IMR-90 (cell line): Measurements from ENCODE around the gene GRM2. TPM values are rescaled to one million over a fixed set of nuclear protein-coding genes. Genes with fewer than 3 reads are reported as not detected.
A peak's percentile ranks its signal among the peaks of the same experiment; 100 is the strongest.

Source experiments
- ATAC-seq: fragments of 200-7000 bp; cut with Tn5 transposase; 2 replicates; pipeline ENCODE4 v1.9.1; 2020; ENCODE audit warnings: low read depth, mild to moderate bottlenecking, moderate library complexity
- BruUV-seq: library from RNA; stranded (reverse); fragments of 400-500 nt; replicated peaks from 2 replicates; lab custom pipeline; 2021; lab: Mats Ljungman, UMichigan
- CTCF ChIA-PET: fragments of 300-600 bp; formaldehyde crosslinking; extraction: SDS; loops from one replicate; lab custom pipeline; 2021; ENCODE audit warnings: antibody characterized with exemption; lab: Yijun Ruan, JAX
- POLR2A ChIA-PET: fragments of 300-600 bp; sonication (Branson Sonifier 250); formaldehyde crosslinking; loops from one replicate; lab custom pipeline; 2022; ENCODE audit warnings: antibody characterized with exemption; ENCODE audit not compliant: unreplicated experiment; lab: Charles Lee
- DNase-seq: peaks from one replicate; pipeline ENCODE4 v3.0.0; 2013
- H2AFZ ChIP-seq: replicated peaks from 2 replicates; pipeline ENCODE3; 2013; ENCODE audit warnings: low read length, mild to moderate bottlenecking; ENCODE audit not compliant: poor library complexity
- H2AK5ac ChIP-seq: 2 replicates; pipeline ENCODE4 v1.6.1; 2013; ENCODE audit warnings: low read depth, low read length, inconsistent platforms
- H2AK9ac ChIP-seq: replicated peaks from 2 replicates; pipeline ENCODE3; 2013; ENCODE audit warnings: mild to moderate bottlenecking, low read depth, low read length, moderate library complexity; ENCODE audit not compliant: poor library complexity
- H2BK120ac ChIP-seq: 2 replicates; pipeline ENCODE4 v1.6.1; 2013; ENCODE audit warnings: low read depth, low read length, inconsistent platforms
- H2BK15ac ChIP-seq: 3 replicates; pipeline ENCODE4 v1.6.1; 2013; ENCODE audit warnings: low read depth, low read length, inconsistent platforms
- H2BK20ac ChIP-seq: 2 replicates; pipeline ENCODE4 v1.6.1; 2013; ENCODE audit warnings: low read depth, mild to moderate bottlenecking, inconsistent platforms, low read length, moderate library complexity
- H2BK5ac ChIP-seq: 2 replicates; pipeline ENCODE4 v1.6.1; 2013; ENCODE audit warnings: mild to moderate bottlenecking, low read depth, low read length, inconsistent platforms; ENCODE audit not compliant: poor library complexity, severe bottlenecking
- H3K14ac ChIP-seq: replicated peaks from 2 replicates; pipeline ENCODE4 v1.6.1; 2013; ENCODE audit warnings: low read depth, low read length, inconsistent platforms
- H3K18ac ChIP-seq: 2 replicates; pipeline ENCODE4 v1.6.1; 2013; ENCODE audit warnings: low read depth, low read length, control low read depth
- H3K23ac ChIP-seq: 2 replicates; pipeline ENCODE4 v1.6.1; 2013; ENCODE audit warnings: low read depth, low read length, inconsistent platforms
- H3K27ac ChIP-seq: 2 replicates; pipeline ENCODE4 v1.5.1; 2013; ENCODE audit warnings: mild to moderate bottlenecking, control low read depth, low read length; ENCODE audit not compliant: insufficient read depth
- H3K27me3 ChIP-seq: 2 replicates; pipeline ENCODE4 v1.6.1; 2013; ENCODE audit warnings: low read length; ENCODE audit not compliant: control insufficient read depth, insufficient read depth
- H3K36me3 ChIP-seq: 2 replicates; pipeline ENCODE4 v1.6.1; 2013; ENCODE audit warnings: low read length, mixed read lengths; ENCODE audit not compliant: control insufficient read depth, insufficient read depth
- H3K4ac ChIP-seq: 2 replicates; pipeline ENCODE4 v1.6.1; 2013; ENCODE audit warnings: low read depth, low read length, inconsistent platforms
- H3K4me1 ChIP-seq: 2 replicates; pipeline ENCODE4 v1.6.1; 2013; ENCODE audit warnings: low read length, mixed read lengths; ENCODE audit not compliant: control insufficient read depth, insufficient read depth
- H3K4me2 ChIP-seq: 2 replicates; pipeline ENCODE4 v1.6.1; 2013; ENCODE audit warnings: low read depth, mild to moderate bottlenecking, control low read depth, low read length, moderate library complexity
- H3K4me3 ChIP-seq: 2 replicates; pipeline ENCODE4 v1.5.1; 2013; ENCODE audit warnings: low read depth, mild to moderate bottlenecking, control low read depth, low read length, moderate library complexity; ENCODE audit not compliant: insufficient read depth
- H3K56ac ChIP-seq: 2 replicates; pipeline ENCODE4 v1.6.1; 2013; ENCODE audit warnings: low read length, inconsistent platforms; ENCODE audit not compliant: insufficient read depth; ENCODE audit errors: extremely low read depth
- H3K79me1 ChIP-seq, 2 experiments: 2 replicates each; pipeline ENCODE4 v1.6.1; 2013; ENCODE audit warnings: low read length in 2 of 2, inconsistent platforms in 1 of 2, low read depth in 1 of 2
- H3K9ac ChIP-seq: 2 replicates; pipeline ENCODE4 v1.6.1; 2013; ENCODE audit warnings: low read depth, low read length, control low read depth
- H3K9me1 ChIP-seq: 2 replicates; pipeline ENCODE4 v1.6.1; 2013; ENCODE audit warnings: low read length, inconsistent platforms; ENCODE audit not compliant: insufficient read depth
- H3K9me3 ChIP-seq: 2 replicates; pipeline ENCODE4 v1.6.1; 2013; ENCODE audit warnings: low read length; ENCODE audit not compliant: control insufficient read depth, insufficient read depth
- H4K20me1 ChIP-seq: 2 replicates; pipeline ENCODE4 v1.6.1; 2013; ENCODE audit warnings: low read length, inconsistent platforms; ENCODE audit not compliant: insufficient read depth
- H4K5ac ChIP-seq: 2 replicates; pipeline ENCODE4 v1.6.1; 2013; ENCODE audit warnings: mild to moderate bottlenecking, low read depth, low read length, control low read depth
- H4K8ac ChIP-seq, 2 experiments: 2 replicates each; pipeline ENCODE4 v1.6.1; 2013; ENCODE audit warnings: low read depth in 2 of 2, low read length in 2 of 2, control low read depth in 1 of 2, inconsistent platforms in 1 of 2
- H4K91ac ChIP-seq: 2 replicates; pipeline ENCODE4 v1.6.1; 2013; ENCODE audit warnings: low read depth, low read length, inconsistent platforms; ENCODE audit not compliant: insufficient read depth
- BHLHE40 ChIP-seq: fragments of 150-350 bp; IDR thresholded peaks from 2 replicates; pipeline ENCODE4 v1.6.1; 2016; ENCODE audit warnings: mild to moderate bottlenecking, low read depth, low read length
- CEBPB ChIP-seq: IDR thresholded peaks from 2 replicates; pipeline ENCODE4 v1.6.1; 2012; ENCODE audit warnings: low read depth, low read length, improper control_type of control experiment
- CTCF ChIP-seq: conservative IDR thresholded peaks from 2 replicates; pipeline ENCODE4 v1.5.1; 2012; ENCODE audit warnings: mild to moderate bottlenecking, low read depth, low read length, improper control_type of control experiment
- ELK1 ChIP-seq: fragments of 150-350 bp; IDR thresholded peaks from 2 replicates; pipeline ENCODE4 v1.6.1; 2016; ENCODE audit warnings: low read depth, mild to moderate bottlenecking, low read length, moderate library complexity, borderline replicate concordance
- FOS ChIP-seq: fragments of 150-350 bp; IDR thresholded peaks from 2 replicates; pipeline ENCODE4 v1.6.1; 2016; ENCODE audit warnings: low read depth, low read length
- MAFK ChIP-seq: IDR thresholded peaks from 2 replicates; pipeline ENCODE4 v1.6.1; 2012; ENCODE audit warnings: low read depth, low read length, improper control_type of control experiment
- MAZ ChIP-seq: IDR thresholded peaks from 2 replicates; pipeline ENCODE4 v1.6.1; 2012; ENCODE audit warnings: low read depth, mild to moderate bottlenecking, low read length, improper control_type of control experiment, moderate library complexity, borderline replicate concordance
- POLR2A ChIP-seq: IDR thresholded peaks from 2 replicates; pipeline ENCODE4 v1.6.1; 2012; ENCODE audit warnings: mild to moderate bottlenecking, low read depth, low read length
- RCOR1 ChIP-seq: IDR thresholded peaks from 2 replicates; pipeline ENCODE4 v1.6.1; 2012; ENCODE audit warnings: mild to moderate bottlenecking, low read length, improper control_type of control experiment; ENCODE audit not compliant: insufficient replicate concordance
- USF2 ChIP-seq: fragments of 150-350 bp; IDR thresholded peaks from 2 replicates; pipeline ENCODE4 v1.6.1; 2017; ENCODE audit warnings: mild to moderate bottlenecking, antibody characterized with exemption, low read length, low read depth
- WGBS, 2 experiments: methylation state at CpG; one replicate each; pipeline versions ENCODE4 v1.1.5 to v1.1.7; 2013; ENCODE audit warnings: missing lambda C conversion rate in 2 of 2; ENCODE audit not compliant: insufficient read length in 1 of 2; ENCODE audit errors: extremely low coverage in 2 of 2; 5-methylcytosine and 5-hydroxymethylcytosine counted together
- dilution Hi-C: fragments of 300-500 bp; cut with HindIII; formaldehyde crosslinking; loops from one replicate; pipeline ENCODE4 v1.14.3; 2018; ENCODE audit warnings: low sequenced_read_pairs; ENCODE audit not compliant: unreplicated experiment
- in situ Hi-C: fragments of 300-500 bp; cut with MboI; formaldehyde crosslinking; loops from 3 replicates; pipeline ENCODE4 v1.14.3; 2019; ENCODE audit warnings: low sequenced_read_pairs, inconsistent platforms, mixed read lengths
- intact Hi-C: fragments of 100-400 bp; cut with micrococcal nuclease; formaldehyde crosslinking; loops from 2 replicates; pipeline ENCODE4 v1.10.0; 2022
- polyA plus RNA-seq, 3 experiments: library from polyadenylated mRNA; depleted of rRNA; stranded (reverse); fragments of >200 nt; gene quantifications; 2 replicates each; pipeline ENCODE4 v1.2.3, GENCODE V29; 2012; ENCODE audit warnings: low replicate concordance in 1 of 3
- total RNA-seq: library from RNA; depleted of rRNA; stranded (reverse); fragments of >200 nt; gene quantifications from 2 replicates; pipeline ENCODE4 v1.2.3, GENCODE V29; 2012

Gene GRM2
- total and polyA plus RNA-seq, 2 of the 4 experiments (the other 2 are of a cell fraction): under 0.01 to 0.14 TPM

GRCh38 chr3:51688206-51688600, 18.7 kb upstream of the GRM2 start (continued):
- TF ChIP-seq RCOR1 (no peak), USF2 (no peak), MAZ (no peak), FOS (no peak), CEBPB (no peak), POLR2A (no peak)

- Histone ChIP-seq H2BK5ac (no peak overlapping the region), H3K4ac (no peak overlapping the region), H3K56ac (no peak overlapping the region), H3K23ac (no peak overlapping the region), H3K27ac (no peak overlapping the region), H3K9me3 (no peaks in the 10 kb centered on the region), H3K79me1 (peaks cover 7 to 9% of the 10 kb centered on the region in 2 experiments; a peak in 2 of 4 replicates), H2BK20ac (no peak overlapping the region), H2AFZ (no peak overlapping the region), H3K9me1 (peaks cover 10% of the 10 kb centered on the region), H3K4me1 (peaks cover 5% of the 10 kb centered on the region), H3K9ac (no peak overlapping the region), H4K91ac (no peak overlapping the region), H3K4me3 (no peak overlapping the region), H3K14ac (no peak overlapping the region), H4K8ac (no peak overlapping the region), H3K36me3 (peaks cover 30% of the 10 kb centered on the region), H3K4me2 (no peak overlapping the region), H2AK5ac (no peak overlapping the region), H2BK120ac (no peak overlapping the region), H4K20me1 (peaks cover 10% of the 10 kb centered on the region), H3K18ac (no peak overlapping the region), H4K5ac (no peak overlapping the region), H2AK9ac (peak overlapping the region; percentile 14), H2BK15ac (no peak overlapping the region), H3K27me3 (no peaks in the 10 kb centered on the region)
- in situ Hi-C loops (loop anchor here (25.0 kb wide), 1 partner anchor 1079 kb away; the partner anchor contains the start of genes CISH and MAPKAPK3), dilution Hi-C loops (no loop called here), intact Hi-C loops (no loop called here)
- ATAC-seq (no peak), DNase-seq (no peak)
- no peak for TF ChIP-seq BHLHE40
- TF ChIP-seq ELK1: no peak
- no peak for TF ChIP-seq MAFK
- no peak for TF ChIP-seq CTCF
- BruUV-seq: no TSS peak
- 88% methylated on average over 4 of the region's 5 CpGs; no CpG with 5 or more reads in 1 of the 2 experiments for whole genome bisulfite sequencing, 2 experiments
- ChIA-PET CTCF (no interaction called here), POLR2A (no interaction called here)
These were observed 15.8 kb upstream of the GRM2 start for GRCh38 chr3:51691021-51691420.
